ENCODE data around the gene ERC2.

Gene ERC2

DNA sequence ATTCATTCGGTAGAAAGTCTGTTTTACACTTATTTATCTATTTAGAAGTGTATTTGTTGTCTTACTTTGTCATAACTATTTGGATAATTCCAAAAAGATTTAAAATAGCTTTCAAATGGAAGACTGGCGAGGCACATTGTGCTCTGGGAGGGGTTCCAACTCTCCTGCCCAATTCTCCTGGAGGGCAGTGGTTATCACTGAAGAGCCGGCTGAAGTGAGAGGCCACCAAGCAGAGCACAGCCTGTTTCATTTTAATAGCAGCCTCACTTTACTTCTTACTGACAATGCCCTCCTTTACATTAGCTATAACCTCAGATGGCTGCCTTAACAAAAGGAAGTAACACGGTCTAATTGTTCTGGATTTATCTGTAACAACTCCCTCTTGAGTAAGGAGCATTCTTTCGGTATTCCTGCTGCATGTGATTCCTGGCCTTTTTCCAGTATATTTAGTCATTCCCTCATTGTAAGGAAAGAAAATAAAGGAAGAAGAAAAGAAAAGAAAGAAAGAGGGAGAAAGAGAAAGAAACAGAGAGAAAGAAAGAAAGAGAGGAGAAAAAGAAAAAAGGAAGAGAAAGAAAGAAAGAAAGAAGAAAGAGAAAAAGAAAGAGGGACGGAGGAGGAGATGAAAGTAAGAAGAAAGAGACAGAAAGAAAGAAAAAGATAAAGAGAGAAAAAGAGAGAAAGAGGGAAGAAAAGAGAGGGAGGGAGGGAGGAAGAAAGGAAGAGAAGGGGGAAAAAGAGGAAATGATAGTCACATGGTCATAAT, 641.4 kb downstream of the ERC2 start:
- DNase-seq (ENCODE audit: low read depth in 2 of 2), result no peak

DNA sequence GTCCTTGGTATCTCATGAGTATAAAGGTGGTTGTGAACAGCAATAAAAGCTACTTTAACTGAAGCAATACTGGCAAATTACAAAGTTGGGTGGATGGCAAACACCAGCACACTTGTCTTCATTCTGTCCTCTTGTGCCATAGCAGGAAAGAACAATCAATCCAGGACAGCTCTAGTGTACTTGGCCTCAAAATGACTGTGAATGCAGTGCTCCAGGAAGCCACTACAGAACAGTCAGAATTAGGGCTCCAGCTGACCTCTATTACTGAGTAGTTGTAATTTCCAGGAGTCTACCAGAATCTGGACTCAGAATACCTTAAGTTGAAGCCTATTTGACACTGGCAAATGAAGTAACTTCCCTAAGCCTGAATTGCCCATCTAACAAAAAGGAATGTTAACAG, 642.2 kb downstream of the ERC2 start:
- DNase-seq (ENCODE audit: low read depth in 2 of 2), result no peak

DNA sequence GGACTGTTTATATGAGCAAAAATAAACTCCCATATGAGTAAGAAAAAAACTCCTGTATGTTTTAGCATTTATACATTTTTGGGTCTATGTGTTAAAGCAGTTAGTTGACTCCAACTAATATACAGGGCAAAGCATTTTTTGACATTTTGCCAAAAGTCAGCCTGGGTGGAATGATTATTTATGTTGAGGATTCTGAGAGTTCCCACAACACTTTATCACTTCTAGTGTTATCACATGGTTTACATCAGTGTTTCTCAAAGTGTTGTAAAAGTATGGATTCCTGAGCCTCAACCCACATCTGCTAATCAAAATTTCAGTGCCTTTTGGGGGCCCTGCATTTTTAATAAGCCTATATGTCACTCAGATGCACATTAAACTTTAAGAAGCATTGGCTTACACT, 643.9 kb downstream of the ERC2 start:
- no peak for DNase-seq (ENCODE audit: low read depth in 2 of 2)

DNA sequence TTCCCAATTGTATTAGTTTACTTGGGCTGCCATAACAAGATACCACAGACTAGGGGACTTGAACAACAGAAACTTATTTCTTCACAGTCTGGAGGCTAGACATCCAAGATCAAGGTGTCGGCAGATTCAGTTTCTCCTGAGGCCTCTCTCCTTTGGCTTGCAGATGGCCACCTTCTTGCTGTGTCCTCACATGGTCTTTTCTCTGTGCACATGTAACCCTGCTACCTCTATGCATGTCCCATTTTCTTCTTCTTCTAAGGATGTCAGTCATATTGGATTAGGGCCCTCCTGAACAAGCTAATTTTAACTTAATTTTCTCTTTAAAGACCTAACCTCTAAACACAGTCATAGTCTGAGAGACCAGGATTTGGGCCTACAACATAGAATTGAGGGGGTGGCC, 644.4 kb downstream of the ERC2 start:
- no peak for DNase-seq (ENCODE audit: low read depth in 2 of 2)

DNA sequence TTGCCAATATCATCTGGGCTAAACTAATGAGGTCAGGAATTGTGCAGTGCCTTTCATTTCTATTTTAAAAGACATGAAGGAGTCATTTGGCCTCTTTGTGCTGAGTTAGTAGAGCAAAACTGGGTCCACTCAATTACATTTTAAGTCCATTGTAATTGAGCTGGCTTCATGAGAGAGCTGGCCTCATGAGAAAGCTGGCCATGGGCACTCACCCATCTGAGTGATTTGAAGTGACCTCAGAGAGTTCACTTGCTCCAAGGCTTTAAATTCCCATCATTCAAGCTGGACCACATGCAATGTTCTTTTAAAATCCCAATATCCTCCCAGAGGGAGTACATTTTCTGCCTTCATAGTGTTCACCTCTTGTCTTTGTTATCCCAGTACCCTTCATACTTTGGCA, 645.3 kb downstream of the ERC2 start:
- DNase-seq (ENCODE audit: low read depth in 2 of 2), result no peak

DNA sequence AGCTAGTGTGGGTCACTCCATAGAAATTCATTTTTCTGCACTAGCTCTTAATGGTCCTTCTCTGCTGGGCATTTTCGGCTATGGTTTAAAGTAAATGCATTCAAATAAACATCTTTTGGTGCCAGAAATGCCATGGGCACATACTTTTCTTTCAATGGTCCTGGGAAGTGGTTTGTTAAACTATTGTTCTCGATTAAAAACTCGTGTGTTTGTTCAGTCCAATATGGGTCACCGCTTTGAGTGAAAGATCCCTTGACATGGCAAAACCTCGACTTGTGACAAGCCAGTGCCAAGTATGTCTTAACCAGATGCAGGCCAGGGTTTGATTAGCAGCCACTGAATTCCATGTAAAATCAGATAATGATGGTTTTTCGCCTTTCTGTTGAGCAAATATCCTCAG, 649.3 kb downstream of the ERC2 start:
- no peak for DNase-seq (ENCODE audit: low read depth in 2 of 2)

DNA sequence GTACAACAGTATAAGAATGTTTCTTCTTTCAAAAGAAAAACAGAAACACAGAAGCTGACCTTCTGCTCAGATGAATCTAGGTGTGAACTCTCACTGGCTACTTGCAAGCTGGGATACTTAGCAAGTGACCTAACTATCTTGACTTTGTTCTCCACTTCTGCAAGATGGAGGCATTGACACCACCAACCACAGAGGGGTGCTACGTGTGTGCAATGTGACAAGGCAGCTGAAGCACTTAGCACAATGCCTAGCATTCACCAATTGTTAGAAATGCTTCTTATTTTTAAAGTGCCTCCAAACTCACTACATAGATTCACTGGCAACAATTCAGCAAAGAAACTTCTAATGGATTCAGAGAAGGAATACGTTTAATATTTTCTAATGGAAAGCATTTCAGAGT, 649.8 kb downstream of the ERC2 start:
- DNase-seq (ENCODE audit: low read depth in 2 of 2), result no peak

DNA sequence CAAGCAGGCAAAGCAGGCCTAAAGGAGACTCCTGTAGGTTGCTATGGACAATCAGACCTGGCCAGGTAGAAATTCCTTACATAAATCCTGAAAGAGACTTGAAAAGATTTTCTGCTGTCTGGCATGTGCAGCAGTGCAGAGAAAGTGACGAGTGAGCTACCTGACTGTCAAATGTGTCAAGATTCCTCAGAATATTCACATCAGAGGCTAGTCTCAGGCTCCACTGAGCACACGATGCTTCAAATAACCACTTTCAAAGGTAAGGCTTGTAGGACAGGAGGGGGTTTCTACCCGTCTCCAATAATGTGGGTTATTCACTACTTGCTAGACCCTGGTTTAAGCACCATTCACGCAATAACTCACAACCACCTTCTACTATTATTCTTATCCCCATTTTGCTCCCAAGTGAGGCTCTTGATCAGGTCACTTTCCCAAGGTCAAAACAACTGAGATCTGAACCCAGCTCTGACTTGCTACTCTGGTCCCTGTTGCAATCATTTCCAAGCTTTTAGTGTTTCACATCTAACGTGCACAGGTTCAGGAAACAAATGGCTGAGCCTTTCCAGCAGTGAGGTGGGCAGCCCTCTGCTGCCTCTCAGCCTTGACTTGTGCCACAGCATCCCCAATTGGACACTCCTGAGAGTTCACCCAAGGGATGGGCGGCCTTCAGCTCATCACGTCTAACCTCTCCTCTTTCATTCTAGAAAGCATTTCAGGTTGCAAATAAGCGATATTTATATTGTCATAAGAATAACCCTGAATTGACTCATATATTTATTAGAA, 651.3 kb downstream of the ERC2 start:
- no peak for DNase-seq (ENCODE audit: low read depth in 2 of 2)

DNA sequence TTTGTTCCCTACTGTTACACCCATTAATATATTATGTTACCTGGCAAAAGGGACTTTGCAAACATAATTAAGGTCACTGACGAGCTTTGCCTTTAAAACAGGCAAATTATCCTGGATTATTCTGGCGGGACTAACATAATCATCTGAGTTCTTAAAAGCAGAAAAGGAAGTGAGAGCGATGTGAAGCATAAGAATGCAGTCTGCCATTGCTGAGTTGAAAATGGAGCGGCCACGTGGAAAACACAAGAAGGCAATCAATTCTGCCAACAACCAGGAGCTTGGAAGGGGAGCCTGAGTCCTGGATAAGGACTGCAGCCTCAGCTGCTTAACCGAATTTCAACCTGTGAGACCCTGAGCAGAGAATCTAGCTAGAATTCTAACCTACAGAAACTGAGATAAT, 653.0 kb downstream of the ERC2 start:
- DNase-seq (ENCODE audit: low read depth in 2 of 2), result no peak

DNA sequence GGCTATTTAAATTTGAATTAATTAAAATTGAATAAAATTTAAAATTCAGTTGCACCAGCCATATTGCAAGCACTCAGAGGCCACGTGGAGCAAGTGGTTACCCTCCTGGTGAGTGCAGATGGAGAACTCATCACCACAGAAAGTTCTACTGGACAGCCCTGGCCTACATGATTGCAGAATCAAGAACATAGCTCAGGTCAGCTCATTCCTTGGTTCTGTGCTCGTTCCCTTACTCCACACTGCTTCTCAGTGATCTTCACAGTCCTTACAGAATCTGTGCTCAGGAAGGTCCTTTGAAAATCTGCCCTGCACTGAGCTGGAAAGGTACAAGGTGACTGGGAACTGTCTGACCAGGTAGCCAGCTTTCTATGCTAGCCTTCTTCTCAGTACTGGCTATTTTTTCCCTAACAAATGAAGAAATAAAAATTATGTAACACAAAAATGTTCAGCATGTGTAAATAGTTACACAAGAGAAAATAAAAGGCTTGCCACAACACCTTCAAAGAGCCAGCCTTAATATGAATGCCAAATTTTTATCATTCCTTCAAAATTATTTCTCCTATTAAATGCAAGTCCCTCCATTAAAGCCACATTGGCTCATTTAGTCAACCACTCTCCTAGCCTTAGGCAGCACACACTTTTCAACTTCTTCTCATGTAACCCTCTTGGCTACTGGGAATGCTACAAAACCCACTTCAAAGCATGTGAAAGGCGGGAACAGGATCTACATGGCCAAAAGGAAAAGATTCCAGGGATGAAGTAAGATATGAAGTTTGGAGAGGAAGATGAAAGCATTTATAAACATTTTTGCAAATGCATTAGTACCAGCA, 654.8 kb downstream of the ERC2 start:
- DNase-seq (ENCODE audit: low read depth in 2 of 2), result no peak

DNA sequence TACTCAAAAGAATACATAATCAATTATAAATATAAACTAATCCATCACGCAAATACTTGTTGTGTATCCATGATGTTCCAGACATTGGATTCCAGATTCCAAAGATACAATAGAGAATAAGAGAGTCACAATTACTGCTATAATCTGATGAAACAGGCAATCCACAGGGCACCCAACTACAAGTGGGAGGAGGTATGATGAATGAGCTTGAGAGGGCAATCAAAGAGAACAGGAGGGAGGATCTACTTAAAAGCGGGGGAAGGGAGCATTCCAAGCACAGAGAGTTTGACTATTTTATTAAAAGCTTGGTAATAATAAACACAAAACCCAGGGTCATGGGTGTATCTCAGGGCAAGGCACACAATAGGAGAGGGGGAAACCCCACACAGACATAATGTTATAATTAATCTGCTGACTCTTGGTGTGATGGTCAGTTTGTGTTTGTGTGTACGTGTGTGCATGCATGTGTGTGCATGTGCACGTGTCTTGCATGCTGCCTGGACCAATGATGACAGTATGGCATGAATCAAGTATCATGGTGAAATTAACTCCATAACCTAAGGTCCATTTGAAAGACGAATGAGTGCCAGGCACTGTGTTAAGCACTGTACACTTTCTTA, 655.8 kb downstream of the ERC2 start:
- DNase-seq (ENCODE audit: low read depth in 2 of 2), result no peak

DNA sequence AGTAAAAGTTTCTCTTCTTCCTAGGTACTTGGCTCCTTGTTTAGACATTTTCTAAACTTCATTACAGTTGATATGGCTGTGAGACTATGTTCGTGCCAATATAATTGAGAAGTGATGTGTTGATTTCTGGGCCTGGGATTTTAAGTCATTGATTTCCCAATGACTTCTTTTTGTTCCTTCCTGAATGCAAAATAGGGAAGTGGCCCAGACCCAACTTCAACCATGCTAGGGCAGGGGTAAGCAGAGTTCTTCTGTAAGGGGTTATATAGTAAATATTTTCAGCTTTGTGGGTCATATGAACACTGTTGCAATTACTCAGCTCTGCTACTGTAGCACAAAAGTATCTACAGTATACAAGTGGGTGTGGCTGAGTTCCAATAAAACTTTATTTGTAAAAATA, 661.1 kb downstream of the ERC2 start:
- DNase-seq (ENCODE audit: low read depth in 2 of 2), result no peak

DNA sequence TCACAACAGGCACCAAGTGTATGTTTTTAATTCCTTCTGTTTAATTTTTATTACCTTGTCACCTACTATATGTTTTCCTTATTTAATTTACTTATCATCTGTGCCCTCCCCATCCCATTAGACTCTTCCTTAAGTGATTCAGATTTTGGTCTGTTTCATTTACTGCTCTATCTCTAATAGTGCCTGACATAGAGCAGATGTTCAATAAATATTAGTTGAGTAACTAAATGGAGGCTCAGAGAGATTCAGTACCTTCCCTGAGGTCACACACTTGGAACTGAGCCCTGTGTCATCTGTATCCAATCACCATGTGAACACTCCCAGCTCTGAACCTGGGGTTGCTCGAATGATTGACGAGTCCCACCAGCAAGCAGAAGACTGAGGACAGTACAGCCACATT, 663.1 kb downstream of the ERC2 start:
- DNase-seq (ENCODE audit: low read depth in 2 of 2), result no peak

DNA sequence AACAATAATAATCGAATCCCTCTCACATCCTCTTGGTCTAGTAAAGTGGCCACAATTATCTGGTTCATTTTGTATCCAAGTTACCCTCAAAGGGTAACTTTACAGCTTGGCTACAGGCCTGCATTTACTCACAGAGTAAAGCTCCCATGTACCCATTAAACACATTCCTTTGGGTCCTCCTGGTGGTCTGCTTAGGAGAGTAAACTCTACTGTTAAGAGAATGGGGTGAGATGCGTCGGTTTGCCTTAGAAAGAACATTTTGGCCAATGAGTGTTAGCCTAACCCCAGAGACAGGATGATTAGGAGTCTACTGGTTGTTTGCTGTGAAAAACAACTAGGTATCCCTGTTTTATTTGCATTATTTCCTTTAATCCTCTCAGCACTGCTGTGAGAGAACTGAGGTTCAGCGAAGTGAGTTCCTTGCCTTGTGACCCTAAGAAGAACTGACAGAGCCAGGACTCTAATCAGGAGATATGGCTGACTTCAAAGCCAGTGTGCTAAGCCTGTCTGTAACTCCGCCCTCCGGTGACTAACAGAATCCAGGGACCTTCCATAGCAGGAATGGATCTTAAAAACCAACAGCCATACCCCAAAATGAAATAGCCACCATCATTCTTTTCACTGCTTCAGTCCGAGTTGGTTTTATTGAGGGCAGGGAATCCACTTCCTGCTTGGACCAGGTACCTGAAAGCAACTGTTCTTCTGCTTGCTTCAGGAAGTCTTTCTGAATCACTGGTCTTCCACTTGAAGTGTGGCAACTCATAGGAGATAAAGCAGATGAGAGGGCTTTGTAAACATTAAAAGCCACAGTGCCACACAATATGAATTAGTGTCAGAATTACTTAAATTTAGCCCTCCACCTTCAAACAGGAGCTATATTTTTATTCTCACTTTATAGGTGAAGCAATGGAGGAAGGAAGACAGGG, 663.8 kb downstream of the ERC2 start:
- DNase-seq (ENCODE audit: low read depth in 2 of 2), result no peak

DNA sequence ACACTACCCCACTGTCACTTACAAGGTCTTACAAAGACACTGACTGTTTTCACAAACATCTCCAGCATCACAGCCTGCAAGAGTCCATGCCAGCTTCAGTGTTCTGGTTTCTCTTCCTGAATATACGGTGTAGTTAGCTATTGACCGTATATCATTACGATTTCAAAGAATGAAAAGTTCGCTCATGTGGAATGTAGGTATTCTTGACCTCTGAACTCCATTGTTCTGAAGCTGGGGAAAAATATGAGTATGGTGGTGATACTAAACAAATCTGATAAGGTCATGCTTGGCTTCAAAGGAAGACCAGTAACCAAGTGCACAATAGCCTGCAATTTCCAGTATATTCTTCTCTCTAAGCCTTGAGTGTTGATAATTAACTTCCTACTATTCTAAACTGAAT, 665.5 kb downstream of the ERC2 start:
- no peak for DNase-seq (ENCODE audit: low read depth in 2 of 2)

DNA sequence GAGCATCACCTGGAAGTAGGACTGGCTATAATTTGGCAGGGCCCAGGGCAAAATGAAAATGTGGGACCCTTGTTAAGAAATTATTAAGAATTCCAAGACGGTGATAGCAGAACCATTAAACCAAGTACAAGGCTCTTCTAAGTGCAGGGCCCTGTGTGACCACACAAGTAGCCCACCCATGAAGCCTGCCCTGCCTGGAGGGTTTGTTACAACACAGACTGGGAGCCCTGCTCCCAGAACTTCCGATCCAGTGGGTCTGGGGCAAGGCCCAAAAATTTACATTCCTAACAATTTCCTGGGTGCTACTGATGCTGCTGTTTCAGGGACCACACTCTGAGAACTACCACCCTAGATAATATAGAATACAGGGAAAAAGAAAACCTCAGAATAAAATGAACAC, 666.6 kb downstream of the ERC2 start:
- no peak for DNase-seq (ENCODE audit: low read depth in 2 of 2)

DNA sequence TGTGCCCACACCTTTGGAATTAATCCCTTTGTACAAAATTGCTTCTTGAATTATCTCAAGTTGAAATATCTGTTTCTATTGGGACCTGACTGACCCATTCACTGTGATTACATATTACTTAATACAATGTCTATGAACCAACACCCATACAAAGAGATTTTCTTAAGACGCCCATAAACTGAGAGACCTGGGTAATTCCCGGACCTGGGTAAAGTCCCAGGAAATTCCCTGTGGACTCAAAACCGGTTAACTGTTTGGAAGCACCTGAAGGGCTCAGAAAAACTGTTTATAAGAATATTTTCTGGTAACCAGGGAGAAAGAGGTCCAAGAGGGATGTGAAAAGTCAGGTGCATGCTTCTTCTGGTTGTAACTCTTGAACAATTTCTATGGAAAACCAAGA, 667.2 kb downstream of the ERC2 start:
- no peak for DNase-seq (ENCODE audit: low read depth in 2 of 2)

DNA sequence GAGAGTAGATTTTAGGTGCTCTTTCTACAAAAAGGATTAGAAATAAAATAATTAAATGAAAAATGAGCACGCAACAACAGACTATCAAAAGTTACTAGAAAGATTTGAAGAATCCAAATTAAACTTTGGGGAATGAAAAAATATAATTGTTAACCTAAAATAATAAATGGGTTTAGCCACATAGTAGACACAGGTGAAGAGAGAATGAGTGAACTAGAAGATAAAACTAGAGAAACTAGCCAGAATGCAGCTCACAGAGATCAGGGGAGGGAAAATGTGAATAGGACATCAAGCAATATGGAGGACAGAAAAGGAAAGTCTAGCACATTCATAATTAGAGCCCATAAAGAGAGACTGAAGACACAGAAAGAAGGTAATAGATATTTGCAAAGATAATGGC, 670.5 kb downstream of the ERC2 start:
- no peak for DNase-seq (ENCODE audit: low read depth in 2 of 2)

DNA sequence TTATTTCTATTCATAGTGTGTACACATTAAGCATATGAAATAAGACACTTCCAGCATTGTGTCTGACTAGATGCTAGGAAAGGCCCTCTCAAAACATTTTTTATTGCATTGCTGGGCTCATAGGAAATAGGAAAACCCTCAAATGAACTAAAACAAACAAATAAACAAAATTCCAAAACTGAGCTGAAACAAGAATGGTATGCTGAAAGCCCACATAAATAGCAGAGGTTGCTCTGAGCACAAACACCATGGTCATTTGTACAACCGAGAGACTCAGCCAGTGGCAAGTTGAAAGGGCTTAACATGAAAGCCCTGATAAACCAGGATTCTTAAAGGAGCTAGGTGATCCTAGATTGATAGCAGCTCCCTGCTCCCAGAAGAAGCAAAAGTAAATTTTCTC, 671.2 kb downstream of the ERC2 start:
- no peak for DNase-seq (ENCODE audit: low read depth in 2 of 2)

DNA sequence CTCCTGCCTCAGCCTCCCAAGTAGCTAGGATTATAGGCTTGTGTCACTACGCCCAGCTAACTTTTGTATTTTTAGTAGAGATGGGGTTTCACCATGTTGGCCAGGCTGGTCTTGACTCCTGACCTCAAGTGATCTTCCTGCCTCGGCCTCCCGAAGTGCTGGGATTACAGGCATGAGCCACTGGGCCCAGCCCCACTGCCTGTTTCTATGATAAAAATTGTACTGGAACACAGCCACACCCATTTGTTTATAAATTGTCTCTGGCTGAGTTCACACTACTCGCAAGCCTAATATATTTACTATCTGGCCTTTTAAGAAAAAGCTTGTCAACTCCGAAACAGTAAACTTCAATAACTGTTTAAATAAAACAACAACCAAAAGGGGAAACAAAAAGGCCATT, 671.7 kb downstream of the ERC2 start:
- DNase-seq (ENCODE audit: low read depth in 2 of 2), result no peak

DNA sequence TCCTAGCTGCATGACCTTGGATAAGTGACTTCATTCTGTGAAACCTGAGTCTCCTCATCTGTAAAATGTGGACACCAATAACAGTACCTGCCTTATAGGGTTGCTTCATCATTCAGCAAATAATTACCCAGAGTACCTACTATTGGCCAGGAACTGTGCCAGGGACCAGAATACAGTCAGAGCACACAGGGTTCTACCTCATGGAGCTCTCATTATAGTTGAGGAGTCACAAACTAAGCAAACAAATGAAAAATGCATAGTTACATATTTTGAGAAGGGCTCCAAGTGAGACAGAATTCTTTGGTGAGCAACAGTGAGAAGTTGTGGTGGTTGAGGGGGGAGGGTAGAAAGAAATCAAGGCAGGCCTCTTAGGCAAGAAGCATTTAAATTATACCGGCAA, 672.5 kb downstream of the ERC2 start:
- no peak for DNase-seq (ENCODE audit: low read depth in 2 of 2)

All from stimulated activated CD8-positive, alpha-beta memory T cell treated with anti-CD3 and anti-CD28 coated beads, Interleukin-2, amount 100 ng/mL, for 1 hour (primary cell).